Heart right ventricle (tissue), 16 donors: ENCODE data around the gene ARL6IP5. TPM values are rescaled to one million over a fixed set of nuclear protein-coding genes. Genes with fewer than 3 reads are reported as not detected.

Experiments used
- ATAC-seq, 8 donors: fragments of 200-7000 bp; cut with Tn5 transposase; one replicate each; pipeline ENCODE4 v1.9.1; 2020; ENCODE audit warnings: mild to moderate bottlenecking in 8 of 8, moderate library complexity in 8 of 8, moderate number of reproducible peaks in 1 of 8
- DNase-seq, 2 donors: peaks; one replicate each; pipeline ENCODE4 v3.0.0-alpha.2; 2020
- H3K27ac ChIP-seq, 10 donors: fragments of 200-600 bp; sonication (generic) in 2 of 10; one replicate each; pipeline versions ENCODE4 v1.5.0 to v1.8.0; 2020 to 2022; ENCODE audit warnings: mild to moderate bottlenecking in 3 of 10
- H3K27me3 ChIP-seq, 7 donors: fragments of 200-600 bp; one replicate each; pipeline ENCODE4 v1.8.0; 2021 to 2022; ENCODE audit warnings: mild to moderate bottlenecking in 2 of 7
- H3K36me3 ChIP-seq, 9 donors: fragments of 200-600 bp; sonication (generic) in 1 of 9; one replicate each; pipeline versions ENCODE4 v1.5.0 to v1.8.0; 2020 to 2022; ENCODE audit warnings: mild to moderate bottlenecking in 2 of 9
- H3K4me1 ChIP-seq, 9 donors: fragments of 200-600 bp; sonication (generic) in 1 of 9; one replicate each; pipeline versions ENCODE4 v1.5.0 to v1.8.0; 2020 to 2022; ENCODE audit warnings: mild to moderate bottlenecking in 4 of 9
- H3K4me3 ChIP-seq, 10 donors: fragments of 200-600 bp; sonication (generic) in 2 of 10; one replicate each; pipeline versions ENCODE4 v1.5.0 to v1.8.0; 2020 to 2022; ENCODE audit warnings: mild to moderate bottlenecking in 7 of 10, moderate library complexity in 2 of 10
- H3K9me3 ChIP-seq, 11 donors: fragments of 200-600 bp in 10 of 11; sonication (generic) in 2 of 11; one replicate each; pipeline versions ENCODE4 v1.5.0 to v1.8.0; 2013 to 2022; ENCODE audit warnings: mild to moderate bottlenecking in 2 of 11, control low read depth in 1 of 11, moderate library complexity in 1 of 11
- WGBS, 2 donors: extraction: QIAGEN DNeasy Blood & Tissue Kit; methylation state at CpG; one replicate each; pipeline ENCODE4 v1.1.7; 2013; ENCODE audit warnings: inconsistent platforms in 1 of 2; 5-methylcytosine and 5-hydroxymethylcytosine counted together
- intact Hi-C, 10 donors: fragments of 100-400 bp; cut with DNase I; formaldehyde crosslinking; loops; one replicate each; pipeline versions ENCODE4 v1.11.1 to v1.14.2; 2022
- microRNA-seq, 2 donors: library from miRNA; unstranded; fragments of <30 nt; microRNA quantifications; one replicate each; pipeline ENCODE4 v1.2.0, GENCODE V29; 2021
- polyA plus RNA-seq, 2 donors: library from polyadenylated mRNA; stranded (reverse); fragments of 200-250 nt; gene quantifications; one replicate each; pipeline ENCODE4 v1.2.3, GENCODE V29; 2013
- total RNA-seq, 10 donors: library from RNA; stranded (reverse); fragmentation: NEBNext Ultra II Directional in 3 of 10; extraction: Animal tissue kit (Norgen Biotek cat#: 25700) in 3 of 10; gene quantifications; one replicate each; pipeline versions ENCODE4 v1.2.1 to v1.2.4, GENCODE V29; 2021 to 2023
- TF ChIP-seq, protein P1 (sequence below), 9 donors: fragments of 200-600 bp; sonication (generic) in 2 of 9; IDR thresholded peaks; one replicate each; pipeline versions ENCODE4 v1.5.0 to v1.8.0; 2021 to 2022; ENCODE audit warnings: antibody characterized with exemption in 9 of 9, mild to moderate bottlenecking in 5 of 9, moderate library complexity in 1 of 9
- donor health status: Arrhythmogenic right ventricular cardiomyopathy.
- donor health status: ischemic (EF 13 %, LVEDD 7.1; RV severe dilation, severe dysfunction).
- donor health status: healthy with polysubstance abuse.
- donor health status: DM: no; HTN: yes; CAD: no.
- donor health status: DM: no; HTN: no; CAD: no.
- donor health status: ischemic (EF 25% LVEDD 6.9; RV normal size, moderate dysfunction).
- donor health status: ischemic (EF 25% LVEDD 5.7; RV mildly dilated, moderate dysfunction).
- donor health status: healthy.
- donor health status: DM: yes; HTN: yes; CAD: no.
- donor health status: Ischemic cardiomyopathy.
- donor health status: ischemic (EF 35%, LVEDD 5.7; RV mildly dilated, moderate dysfunction).
- donor health status: nonischemic (EF 11% LVEDD 7.7; RV severe dilation, severe dysfunction).
- donor health status: DM: yes; HTN: yes; CAD: no.
- donor health status: PGD.
- donor health status: ischemic (EF 29% LVEDD 5.4; RV normal size, mild dysfunction).
- donor health status: nonischemic (EF 23%, LVEDD 6.1; RV moderate dilation, normal function).

Gene ARL6IP5
- total and polyA plus RNA-seq, 12 donors = 151 to 226 (median 195) TPM

- Histone ChIP-seq H3K36me3 (no peaks in the 10 kb centered on the region), H3K27ac (no peak overlapping the region), H3K27me3 (no peaks in the 10 kb centered on the region), H3K4me1 (peaks cover 0 to 7% (median 0%) of the 10 kb centered on the region in 9 donors), H3K9me3 (no peaks in the 10 kb centered on the region), H3K4me3 (no peak overlapping the region)
- ATAC-seq (no peak), DNase-seq (no peak)
- TF ChIP-seq, protein P1, sequence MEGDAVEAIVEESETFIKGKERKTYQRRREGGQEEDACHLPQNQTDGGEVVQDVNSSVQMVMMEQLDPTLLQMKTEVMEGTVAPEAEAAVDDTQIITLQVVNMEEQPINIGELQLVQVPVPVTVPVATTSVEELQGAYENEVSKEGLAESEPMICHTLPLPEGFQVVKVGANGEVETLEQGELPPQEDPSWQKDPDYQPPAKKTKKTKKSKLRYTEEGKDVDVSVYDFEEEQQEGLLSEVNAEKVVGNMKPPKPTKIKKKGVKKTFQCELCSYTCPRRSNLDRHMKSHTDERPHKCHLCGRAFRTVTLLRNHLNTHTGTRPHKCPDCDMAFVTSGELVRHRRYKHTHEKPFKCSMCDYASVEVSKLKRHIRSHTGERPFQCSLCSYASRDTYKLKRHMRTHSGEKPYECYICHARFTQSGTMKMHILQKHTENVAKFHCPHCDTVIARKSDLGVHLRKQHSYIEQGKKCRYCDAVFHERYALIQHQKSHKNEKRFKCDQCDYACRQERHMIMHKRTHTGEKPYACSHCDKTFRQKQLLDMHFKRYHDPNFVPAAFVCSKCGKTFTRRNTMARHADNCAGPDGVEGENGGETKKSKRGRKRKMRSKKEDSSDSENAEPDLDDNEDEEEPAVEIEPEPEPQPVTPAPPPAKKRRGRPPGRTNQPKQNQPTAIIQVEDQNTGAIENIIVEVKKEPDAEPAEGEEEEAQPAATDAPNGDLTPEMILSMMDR (IDR thresholded peaks at IDR 0.05) = no peak
- intact Hi-C loops = no loop called here
Observed at GRCh38 chr3:69145688-69146087, 61.0 kb downstream of the ARL6IP5 start.

GRCh38 chr3:69149586-69149985 is 64.8 kb downstream of the ARL6IP5 start:
- H3K9me3 ChIP-seq = no peaks in the 10 kb centered on the region
- WGBS, 2 donors = 77 to 82% methylated on average over 3 of the region's 3 CpGs
- ATAC-seq = no peak

More at GRCh38 chr3:69149586-69149985, 64.8 kb downstream of the ARL6IP5 start:
- intact Hi-C loops = no loop called here
- TF ChIP-seq, protein P1 (IDR thresholded peaks at IDR 0.05) = no peak
- peaks cover 0 to 3% (median 0%) of the 10 kb centered on the region in 7 donors for H3K27me3 ChIP-seq
- DNase-seq = no peak
- no peaks in the 10 kb centered on the region for H3K4me1 ChIP-seq
- no peak overlapping the region for H3K27ac ChIP-seq
- H3K4me3 ChIP-seq = no peak overlapping the region
- no peaks in the 10 kb centered on the region for H3K36me3 ChIP-seq

Small RNA genes within 50 kb of the gene (microRNA-seq; reads per million reads assigned to microRNA genes)
- gene MIR3136 = 0 to 0.60 reads per million in 2 donors

Other genes starting within 250 kb of the ARL6IP5 start
- gene TAFA4, start 152.4 kb upstream of the ARL6IP5 start, total RNA-seq = not detected
- gene TAFA4, start 152.4 kb upstream of the ARL6IP5 start, polyA plus RNA-seq = not detected
- 10 to 100 TPM; 27.1 to 48.3 (median 39.8) TPM for gene EOGT, start 71.3 kb upstream of the ARL6IP5 start, total RNA-seq
- gene EOGT, start 71.3 kb upstream of the ARL6IP5 start, polyA plus RNA-seq = 10 to 100 TPM in 1 of 2 donors, 1 to 10 TPM in 1; 8.8 to 66.5 TPM
- gene TMF1, start 32.6 kb upstream of the ARL6IP5 start, total RNA-seq = 10 to 100 TPM; 14.8 to 23.2 (median 21.1) TPM
- gene TMF1, start 32.6 kb upstream of the ARL6IP5 start, polyA plus RNA-seq = 1 to 10 TPM; 6.0 to 6.7 TPM
- gene UBA3, start 4.6 kb upstream of the ARL6IP5 start, total RNA-seq = 100 to 1,000 TPM in 3 of 10 donors, 10 to 100 TPM in 7; 73.6 to 119 (median 87.2) TPM
- gene UBA3, start 4.6 kb upstream of the ARL6IP5 start, polyA plus RNA-seq = 10 to 100 TPM; 36.7 to 45.1 TPM
- 100 to 1,000 TPM; 122 to 240 (median 188) TPM for gene LMOD3, start 37.7 kb downstream of the ARL6IP5 start, total RNA-seq
- gene LMOD3, start 37.7 kb downstream of the ARL6IP5 start, polyA plus RNA-seq = 10 to 100 TPM; 28.6 to 96.1 TPM